Measurements from ENCODE around the gene RMND5B. TPM values are rescaled to one million over a fixed set of nuclear protein-coding genes. Genes with fewer than 3 reads are reported as not detected.

RMND5B gene
- total and polyA plus RNA-seq, 4 donors = 13.4 to 24.8 (median 21.7) TPM

DNA sequence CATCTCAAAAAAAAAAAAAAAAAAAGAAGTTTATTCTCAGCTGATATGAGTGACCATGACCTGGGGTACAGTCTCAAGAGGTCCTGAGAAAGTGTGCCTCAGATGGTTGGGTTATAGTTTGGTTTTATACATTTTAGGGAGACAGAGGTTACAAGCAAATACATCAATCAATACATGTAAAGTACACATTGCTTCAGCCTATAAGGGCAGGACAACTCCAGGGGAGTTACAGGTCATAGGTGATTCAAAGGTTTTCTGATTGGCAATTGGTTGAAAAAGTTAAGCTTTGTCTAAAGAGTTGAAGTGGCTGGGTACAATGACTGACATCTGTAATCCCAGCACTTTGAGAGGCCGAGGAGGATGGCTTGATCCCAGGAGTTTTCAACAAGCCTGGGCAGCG is 58.6 kb downstream of the RMND5B start:
- 31% methylated on average over 2 of the region's 2 CpGs for WGBS
- TF ChIP-seq HNF4A (conservative IDR thresholded peaks at IDR 0.05) (peak in 1 of 2 donors; percentile 24), SP1 (IDR thresholded peaks at IDR 0.05) (peak; percentile 54), RXRA (IDR thresholded peaks at IDR 0.05) (peak in 1 of 2 donors; percentile 58), HNF4G (IDR thresholded peaks at IDR 0.05) (no peak)
- Histone ChIP-seq H3K27me3 (ENCODE audit: control insufficient read depth in 4 of 4, insufficient read depth in 4 of 4, low read length in 3 of 4) (no peaks in the 10 kb centered on the region), H3K4me3 (ENCODE audit: low read depth in 1 of 3, low read length in 3 of 3) (no peak overlapping the region), H3K27ac (ENCODE audit: low read depth in 1 of 2, low read length in 2 of 2) (no peak overlapping the region), H3K9ac (ENCODE audit: low read depth in 1 of 2, low read length in 2 of 2) (no peak overlapping the region), H3K4me1 (ENCODE audit: control insufficient read depth in 4 of 4, insufficient read depth in 4 of 4, low read length in 3 of 4) (peaks cover 0 to 9% (median 0%) of the 10 kb centered on the region in 4 donors), H3K9me3 (ENCODE audit: control insufficient read depth in 4 of 4, low read length in 3 of 4) (no peaks in the 10 kb centered on the region), H3K36me3 (ENCODE audit: control insufficient read depth in 4 of 4, insufficient read depth in 3 of 4, low read depth in 1 of 4, low read length in 3 of 4) (no peaks in the 10 kb centered on the region)
- DNase-seq (ENCODE audit: low spot score) = no peak

DNA sequence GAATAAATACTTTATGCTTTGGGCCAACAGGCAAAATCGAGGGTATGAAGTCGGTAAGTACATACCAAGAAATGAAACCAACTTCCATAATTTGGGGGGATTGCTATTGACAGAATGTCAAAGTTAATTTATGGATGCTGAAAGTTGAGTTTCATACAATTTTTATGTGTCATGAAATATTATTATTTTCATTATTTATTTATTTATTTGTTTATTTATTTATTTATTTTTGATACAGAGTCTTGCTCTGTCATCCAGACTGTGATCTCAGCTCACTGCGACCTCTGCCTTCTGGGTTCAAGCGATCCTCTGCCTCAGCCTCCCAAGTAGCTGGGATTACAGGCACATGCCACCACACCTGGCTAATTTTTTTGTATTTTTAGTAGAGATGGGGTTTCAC is 60.8 kb downstream of the RMND5B start:
- no peak for TF ChIP-seq TAF1 (conservative IDR thresholded peaks at IDR 0.05)
- no peak for TF ChIP-seq GABPA (IDR thresholded peaks at IDR 0.05 in 1 of 2, conservative IDR thresholded peaks at IDR 0.05 in 1 of 2)
- TF ChIP-seq, protein P1, sequence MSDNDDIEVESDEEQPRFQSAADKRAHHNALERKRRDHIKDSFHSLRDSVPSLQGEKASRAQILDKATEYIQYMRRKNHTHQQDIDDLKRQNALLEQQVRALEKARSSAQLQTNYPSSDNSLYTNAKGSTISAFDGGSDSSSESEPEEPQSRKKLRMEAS (IDR thresholded peaks at IDR 0.05) = no peak
- no peak for TF ChIP-seq FOXA2 (IDR thresholded peaks at IDR 0.05)
- TF ChIP-seq EGR1 (IDR thresholded peaks at IDR 0.05; ENCODE audit: low read depth in 2 of 2) = no peak
- TF ChIP-seq, protein P2, sequence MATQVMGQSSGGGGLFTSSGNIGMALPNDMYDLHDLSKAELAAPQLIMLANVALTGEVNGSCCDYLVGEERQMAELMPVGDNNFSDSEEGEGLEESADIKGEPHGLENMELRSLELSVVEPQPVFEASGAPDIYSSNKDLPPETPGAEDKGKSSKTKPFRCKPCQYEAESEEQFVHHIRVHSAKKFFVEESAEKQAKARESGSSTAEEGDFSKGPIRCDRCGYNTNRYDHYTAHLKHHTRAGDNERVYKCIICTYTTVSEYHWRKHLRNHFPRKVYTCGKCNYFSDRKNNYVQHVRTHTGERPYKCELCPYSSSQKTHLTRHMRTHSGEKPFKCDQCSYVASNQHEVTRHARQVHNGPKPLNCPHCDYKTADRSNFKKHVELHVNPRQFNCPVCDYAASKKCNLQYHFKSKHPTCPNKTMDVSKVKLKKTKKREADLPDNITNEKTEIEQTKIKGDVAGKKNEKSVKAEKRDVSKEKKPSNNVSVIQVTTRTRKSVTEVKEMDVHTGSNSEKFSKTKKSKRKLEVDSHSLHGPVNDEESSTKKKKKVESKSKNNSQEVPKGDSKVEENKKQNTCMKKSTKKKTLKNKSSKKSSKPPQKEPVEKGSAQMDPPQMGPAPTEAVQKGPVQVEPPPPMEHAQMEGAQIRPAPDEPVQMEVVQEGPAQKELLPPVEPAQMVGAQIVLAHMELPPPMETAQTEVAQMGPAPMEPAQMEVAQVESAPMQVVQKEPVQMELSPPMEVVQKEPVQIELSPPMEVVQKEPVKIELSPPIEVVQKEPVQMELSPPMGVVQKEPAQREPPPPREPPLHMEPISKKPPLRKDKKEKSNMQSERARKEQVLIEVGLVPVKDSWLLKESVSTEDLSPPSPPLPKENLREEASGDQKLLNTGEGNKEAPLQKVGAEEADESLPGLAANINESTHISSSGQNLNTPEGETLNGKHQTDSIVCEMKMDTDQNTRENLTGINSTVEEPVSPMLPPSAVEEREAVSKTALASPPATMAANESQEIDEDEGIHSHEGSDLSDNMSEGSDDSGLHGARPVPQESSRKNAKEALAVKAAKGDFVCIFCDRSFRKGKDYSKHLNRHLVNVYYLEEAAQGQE (IDR thresholded peaks at IDR 0.05) = no peak
- TF ChIP-seq FOXA1 (IDR thresholded peaks at IDR 0.05) = no peak
- TF ChIP-seq NR2F2 (IDR thresholded peaks at IDR 0.05) = no peak
- TF ChIP-seq JUND (IDR thresholded peaks at IDR 0.05) = no peak
- TF ChIP-seq, protein P3, sequence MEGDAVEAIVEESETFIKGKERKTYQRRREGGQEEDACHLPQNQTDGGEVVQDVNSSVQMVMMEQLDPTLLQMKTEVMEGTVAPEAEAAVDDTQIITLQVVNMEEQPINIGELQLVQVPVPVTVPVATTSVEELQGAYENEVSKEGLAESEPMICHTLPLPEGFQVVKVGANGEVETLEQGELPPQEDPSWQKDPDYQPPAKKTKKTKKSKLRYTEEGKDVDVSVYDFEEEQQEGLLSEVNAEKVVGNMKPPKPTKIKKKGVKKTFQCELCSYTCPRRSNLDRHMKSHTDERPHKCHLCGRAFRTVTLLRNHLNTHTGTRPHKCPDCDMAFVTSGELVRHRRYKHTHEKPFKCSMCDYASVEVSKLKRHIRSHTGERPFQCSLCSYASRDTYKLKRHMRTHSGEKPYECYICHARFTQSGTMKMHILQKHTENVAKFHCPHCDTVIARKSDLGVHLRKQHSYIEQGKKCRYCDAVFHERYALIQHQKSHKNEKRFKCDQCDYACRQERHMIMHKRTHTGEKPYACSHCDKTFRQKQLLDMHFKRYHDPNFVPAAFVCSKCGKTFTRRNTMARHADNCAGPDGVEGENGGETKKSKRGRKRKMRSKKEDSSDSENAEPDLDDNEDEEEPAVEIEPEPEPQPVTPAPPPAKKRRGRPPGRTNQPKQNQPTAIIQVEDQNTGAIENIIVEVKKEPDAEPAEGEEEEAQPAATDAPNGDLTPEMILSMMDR (IDR thresholded peaks at IDR 0.05; ENCODE audit: low read depth, low read length, missing input control) = no peak
- TF ChIP-seq YY1 (IDR thresholded peaks at IDR 0.05) = no peak
- TF ChIP-seq SP1 (IDR thresholded peaks at IDR 0.05) = no peak
- TF ChIP-seq HNF4A (conservative IDR thresholded peaks at IDR 0.05) = no peak
- no peak for TF ChIP-seq HNF4G (IDR thresholded peaks at IDR 0.05)
- no peak for TF ChIP-seq RXRA (IDR thresholded peaks at IDR 0.05)
- TF ChIP-seq, protein P4, sequence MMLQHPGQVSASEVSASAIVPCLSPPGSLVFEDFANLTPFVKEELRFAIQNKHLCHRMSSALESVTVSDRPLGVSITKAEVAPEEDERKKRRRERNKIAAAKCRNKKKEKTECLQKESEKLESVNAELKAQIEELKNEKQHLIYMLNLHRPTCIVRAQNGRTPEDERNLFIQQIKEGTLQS (IDR thresholded peaks at IDR 0.05) = no peak
- TF ChIP-seq, protein P5, sequence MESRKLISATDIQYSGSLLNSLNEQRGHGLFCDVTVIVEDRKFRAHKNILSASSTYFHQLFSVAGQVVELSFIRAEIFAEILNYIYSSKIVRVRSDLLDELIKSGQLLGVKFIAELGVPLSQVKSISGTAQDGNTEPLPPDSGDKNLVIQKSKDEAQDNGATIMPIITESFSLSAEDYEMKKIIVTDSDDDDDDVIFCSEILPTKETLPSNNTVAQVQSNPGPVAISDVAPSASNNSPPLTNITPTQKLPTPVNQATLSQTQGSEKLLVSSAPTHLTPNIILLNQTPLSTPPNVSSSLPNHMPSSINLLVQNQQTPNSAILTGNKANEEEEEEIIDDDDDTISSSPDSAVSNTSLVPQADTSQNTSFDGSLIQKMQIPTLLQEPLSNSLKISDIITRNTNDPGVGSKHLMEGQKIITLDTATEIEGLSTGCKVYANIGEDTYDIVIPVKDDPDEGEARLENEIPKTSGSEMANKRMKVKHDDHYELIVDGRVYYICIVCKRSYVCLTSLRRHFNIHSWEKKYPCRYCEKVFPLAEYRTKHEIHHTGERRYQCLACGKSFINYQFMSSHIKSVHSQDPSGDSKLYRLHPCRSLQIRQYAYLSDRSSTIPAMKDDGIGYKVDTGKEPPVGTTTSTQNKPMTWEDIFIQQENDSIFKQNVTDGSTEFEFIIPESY (IDR thresholded peaks at IDR 0.05) = no peak
- DNase-seq (ENCODE audit: low spot score) = no peak
- no peak overlapping the region for H3K9ac ChIP-seq (ENCODE audit: low read depth in 1 of 2, low read length in 2 of 2)

More for the DNA sequence above, 60.8 kb downstream of the RMND5B start:
- Histone ChIP-seq H3K36me3 (ENCODE audit: control insufficient read depth in 4 of 4, insufficient read depth in 3 of 4, low read depth in 1 of 4, low read length in 3 of 4) (no peaks in the 10 kb centered on the region), H3K27ac (ENCODE audit: low read depth in 1 of 2, low read length in 2 of 2) (no peak overlapping the region), H3K4me1 (ENCODE audit: control insufficient read depth in 4 of 4, insufficient read depth in 4 of 4, low read length in 3 of 4) (peaks cover 4 to 17% (median 6%) of the 10 kb centered on the region in 4 donors), H3K9me3 (ENCODE audit: control insufficient read depth in 4 of 4, low read length in 3 of 4) (no peaks in the 10 kb centered on the region), H3K4me3 (ENCODE audit: low read depth in 1 of 3, low read length in 3 of 3) (no peak overlapping the region), H3K27me3 (ENCODE audit: control insufficient read depth in 4 of 4, insufficient read depth in 4 of 4, low read length in 3 of 4) (no peaks in the 10 kb centered on the region)
- WGBS = 96% methylated on average over 4 of the region's 4 CpGs

Data from liver (tissue), 9 donors.